DMS79 (cell line): ENCODE results near the gene SEMA3G.
A peak's percentile ranks its signal among the peaks of the same experiment; 100 is the strongest.

Experiments
- DNase-seq: peaks from one replicate; lab custom pipeline; 2025; lab: John Stamatoyannopoulos, UW

Gene SEMA3G

DNA sequence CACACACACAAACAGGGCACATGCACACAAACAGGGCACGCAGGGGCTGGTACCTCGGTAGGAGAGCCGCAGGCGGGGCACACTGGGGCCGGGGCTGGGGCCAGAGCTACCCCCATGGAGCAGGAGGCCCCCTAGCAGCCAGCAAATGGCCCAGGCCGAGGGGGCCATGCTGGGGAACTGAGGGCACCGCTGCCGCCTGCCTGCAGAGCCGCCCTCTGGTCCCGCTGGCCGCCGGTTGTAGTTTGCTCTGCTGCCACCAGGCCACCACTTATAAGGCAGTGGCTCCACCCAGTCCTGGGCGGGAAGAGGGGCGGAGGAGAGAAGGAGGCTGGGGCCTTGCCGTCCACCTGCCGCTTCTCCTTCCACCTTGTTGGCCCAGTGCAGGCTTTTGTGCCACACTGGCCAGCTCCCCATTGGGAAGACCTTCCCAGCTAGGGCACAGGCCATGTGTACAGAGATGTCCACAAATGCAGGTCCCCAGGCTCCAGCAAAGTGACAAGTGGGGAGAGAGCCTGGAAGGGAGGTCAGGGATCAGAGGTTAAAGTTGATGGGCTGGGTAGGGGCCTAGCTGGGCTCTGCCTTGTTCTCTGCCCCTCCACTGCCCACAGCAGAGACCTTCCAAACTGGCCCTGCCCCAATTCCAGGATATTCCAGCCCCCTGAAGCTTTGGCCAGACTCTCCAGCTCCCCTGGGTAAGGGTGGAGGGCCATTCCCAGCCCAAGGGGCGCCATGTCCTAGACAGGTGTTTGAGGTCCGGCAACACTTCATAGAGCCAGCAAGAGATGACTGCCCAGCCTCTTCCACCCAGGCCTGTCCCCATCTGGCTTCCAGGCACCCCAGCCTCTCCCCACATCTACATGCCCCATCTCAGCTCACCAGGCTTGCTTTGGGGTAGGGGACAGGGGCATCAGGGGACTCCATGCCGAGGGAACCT is at the start of gene SEMA3G:
Gene SEMA3G (minus strand): TSS at position 244 of the 934 bp plus-strand sequence. CDS start 76 bp downstream, at position 168.
- DNase-seq, result no peak

DNA sequence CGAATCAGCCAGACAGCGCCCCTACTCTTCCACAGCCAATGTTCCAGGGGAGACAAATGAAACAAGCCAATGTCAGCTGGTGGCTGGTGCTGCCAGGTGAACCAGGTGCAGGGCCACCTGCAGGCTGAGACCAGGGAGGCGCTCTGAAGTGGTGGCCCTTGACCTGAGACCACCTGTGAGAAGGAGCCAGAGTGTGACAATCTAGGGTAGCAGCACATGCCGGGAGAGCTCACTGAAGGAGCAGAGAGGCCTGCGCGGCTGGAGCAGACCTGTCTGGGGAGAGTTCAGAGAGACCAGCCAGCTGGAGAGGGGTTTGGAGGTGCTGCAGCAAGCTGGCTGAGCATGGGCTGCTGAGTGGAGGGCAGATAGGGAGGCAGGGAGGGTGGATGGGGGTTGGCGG is 49.5 kb upstream of the SEMA3G start:
- DNase-seq, result peak; percentile 61

DNA sequence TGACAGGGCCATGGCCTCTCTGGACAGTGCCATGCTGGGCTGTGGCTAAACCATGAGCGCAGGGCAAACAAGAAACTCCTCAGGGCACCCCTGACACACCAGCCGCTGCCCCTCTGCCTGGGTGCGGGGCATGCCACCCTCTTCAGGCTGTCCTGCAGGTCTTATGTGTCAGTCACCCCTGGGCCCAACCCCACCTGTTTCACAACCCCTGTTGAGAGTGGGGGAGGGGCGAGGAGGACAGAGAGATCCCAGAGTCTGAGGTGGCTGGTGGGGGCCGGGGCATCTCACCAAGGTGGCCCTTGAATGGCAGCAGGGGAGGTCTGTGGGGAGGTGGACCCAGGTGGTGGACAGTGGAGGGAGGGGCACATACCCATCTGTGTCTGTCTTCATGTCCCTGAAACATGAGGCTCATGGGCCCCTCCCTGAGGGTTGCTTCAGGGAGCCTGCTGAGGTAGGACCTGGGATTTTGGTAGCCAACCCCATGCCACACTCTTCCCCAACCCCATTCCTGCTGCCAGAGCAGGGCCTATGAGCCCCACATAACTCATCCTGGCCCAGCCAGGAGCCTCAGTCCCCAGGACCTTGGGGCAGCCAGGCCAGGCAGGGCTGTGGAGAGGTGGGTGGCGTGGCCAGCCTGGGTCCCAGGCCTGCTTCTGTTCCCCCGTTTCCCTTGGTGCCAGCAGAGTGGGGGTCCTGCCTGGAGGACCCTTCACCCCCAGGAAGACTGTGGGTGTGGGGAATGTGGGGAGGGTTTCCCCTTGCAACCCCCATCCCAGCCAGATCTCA is 48.5 kb upstream of the SEMA3G start:
- DNase-seq, result no peak

DNA sequence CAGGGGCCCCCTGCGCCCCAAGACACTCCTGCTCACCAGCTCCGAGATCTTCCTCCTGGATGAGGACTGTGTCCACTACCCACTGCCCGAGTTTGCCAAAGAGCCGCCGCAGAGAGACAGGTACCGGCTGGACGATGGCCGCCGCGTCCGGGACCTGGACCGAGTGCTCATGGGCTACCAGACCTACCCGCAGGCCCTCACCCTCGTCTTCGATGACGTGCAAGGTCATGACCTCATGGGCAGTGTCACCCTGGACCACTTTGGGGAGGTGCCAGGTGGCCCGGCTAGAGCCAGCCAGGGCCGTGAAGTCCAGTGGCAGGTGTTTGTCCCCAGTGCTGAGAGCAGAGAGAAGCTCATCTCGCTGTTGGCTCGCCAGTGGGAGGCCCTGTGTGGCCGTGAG is 47.2 kb upstream of the SEMA3G start:
- no peak for DNase-seq

DNA sequence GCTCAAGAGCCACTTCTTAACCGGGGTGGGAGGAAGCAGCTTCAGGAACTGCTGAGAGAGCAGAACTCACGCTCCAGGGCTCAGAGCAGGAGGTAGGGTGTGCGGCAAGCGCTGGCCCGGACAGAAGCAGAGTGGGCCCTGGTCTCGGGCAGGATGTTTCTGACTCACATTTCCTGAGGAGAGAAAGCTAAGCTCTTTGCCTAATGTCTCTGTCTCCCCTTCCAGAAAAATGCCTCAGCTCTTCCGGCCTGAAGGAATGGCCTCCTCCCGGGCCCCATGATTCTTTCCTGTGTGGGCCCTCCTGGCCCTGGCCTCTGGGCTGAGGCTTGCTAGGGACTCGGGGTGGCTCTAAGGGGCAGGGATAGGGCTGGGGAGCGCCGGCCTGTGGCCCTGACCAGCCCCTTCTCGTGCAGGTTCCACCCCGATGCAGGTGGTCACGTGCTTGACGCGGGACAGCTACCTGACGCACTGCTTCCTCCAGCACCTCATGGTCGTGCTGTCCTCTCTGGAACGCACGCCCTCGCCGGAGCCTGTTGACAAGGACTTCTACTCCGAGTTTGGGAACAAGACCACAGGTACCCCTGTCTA is 46.1 kb upstream of the SEMA3G start:
- DNase-seq, result no peak

DNA sequence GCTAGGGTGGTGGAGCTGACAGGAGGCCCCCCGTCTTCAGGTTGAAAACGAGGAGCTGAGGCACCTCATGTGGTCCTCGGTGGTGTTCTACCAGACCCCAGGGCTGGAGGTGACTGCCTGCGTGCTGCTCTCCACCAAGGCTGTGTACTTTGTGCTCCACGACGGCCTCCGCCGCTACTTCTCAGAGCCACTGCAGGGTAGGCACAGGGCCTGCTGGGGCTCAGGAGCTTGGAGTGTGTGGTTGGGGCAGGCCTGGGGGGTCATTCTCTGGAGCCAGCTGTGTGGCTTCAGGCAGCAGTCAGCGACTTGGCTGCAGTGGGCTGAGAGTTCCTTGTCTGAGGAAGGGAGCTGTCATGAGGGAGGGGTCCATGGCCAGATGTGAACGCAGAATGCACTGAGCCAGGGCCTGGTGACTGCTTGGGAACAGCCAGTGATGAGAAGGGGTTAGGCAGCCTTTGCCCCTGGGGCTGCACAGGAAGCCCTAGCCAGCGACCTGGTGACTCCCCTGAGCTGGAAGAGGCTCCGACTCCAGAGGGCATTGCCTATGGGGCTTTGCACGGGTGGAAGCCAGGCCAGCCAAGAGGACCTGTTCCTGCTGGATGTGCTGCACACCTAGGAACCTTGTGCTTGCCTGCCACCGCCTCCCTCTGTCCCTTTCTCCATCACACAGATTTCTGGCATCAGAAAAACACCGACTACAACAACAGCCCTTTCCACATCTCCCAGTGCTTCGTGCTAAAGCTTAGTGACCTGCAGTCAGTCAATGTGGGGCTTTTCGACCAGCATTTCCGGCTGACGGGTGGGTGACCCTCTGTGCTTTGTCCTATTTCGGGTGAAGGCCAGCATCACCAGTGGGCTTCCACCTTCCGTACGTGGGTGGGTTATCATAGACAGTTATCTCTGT is 45.4 kb upstream of the SEMA3G start:
- no peak for DNase-seq

DNA sequence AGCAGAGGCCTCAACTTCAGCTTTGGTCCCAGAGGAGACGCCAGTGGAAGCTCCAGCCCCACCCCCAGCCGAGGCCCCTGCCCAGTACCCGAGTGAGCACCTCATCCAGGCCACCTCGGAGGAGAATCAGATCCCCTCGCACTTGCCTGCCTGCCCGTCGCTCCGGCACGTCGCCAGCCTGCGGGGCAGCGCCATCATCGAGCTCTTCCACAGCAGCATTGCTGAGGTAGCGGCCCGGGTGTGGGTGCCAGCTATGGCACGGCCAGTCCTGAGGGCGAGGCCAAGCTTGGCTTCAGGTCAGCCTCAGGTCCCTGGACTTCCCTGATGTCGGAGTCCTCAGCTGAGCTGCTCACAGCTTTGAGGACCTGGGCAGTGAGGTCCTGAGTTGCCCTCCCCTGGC is 44.5 kb upstream of the SEMA3G start:
- DNase-seq, result no peak

DNA sequence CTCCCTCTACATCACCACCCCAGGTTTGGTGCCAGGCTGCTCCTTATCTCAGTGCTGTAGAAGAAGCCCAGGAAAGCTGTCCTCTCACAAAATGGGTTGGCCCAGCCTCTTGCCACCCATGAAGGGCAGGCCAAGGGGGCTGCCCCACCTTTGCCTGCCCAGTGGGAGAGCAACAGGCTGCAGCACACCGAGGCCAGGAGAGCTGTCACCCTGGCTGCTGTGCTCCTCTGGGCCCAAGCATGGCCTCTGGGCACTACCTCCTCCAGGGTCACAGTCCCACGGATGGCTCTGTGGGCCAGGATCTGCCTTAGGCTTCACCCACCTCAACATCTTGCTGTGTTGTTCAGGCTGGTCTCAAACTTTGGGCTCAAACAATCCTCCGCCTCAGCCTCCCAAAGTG is 43.8 kb upstream of the SEMA3G start:
- DNase-seq, result no peak

DNA sequence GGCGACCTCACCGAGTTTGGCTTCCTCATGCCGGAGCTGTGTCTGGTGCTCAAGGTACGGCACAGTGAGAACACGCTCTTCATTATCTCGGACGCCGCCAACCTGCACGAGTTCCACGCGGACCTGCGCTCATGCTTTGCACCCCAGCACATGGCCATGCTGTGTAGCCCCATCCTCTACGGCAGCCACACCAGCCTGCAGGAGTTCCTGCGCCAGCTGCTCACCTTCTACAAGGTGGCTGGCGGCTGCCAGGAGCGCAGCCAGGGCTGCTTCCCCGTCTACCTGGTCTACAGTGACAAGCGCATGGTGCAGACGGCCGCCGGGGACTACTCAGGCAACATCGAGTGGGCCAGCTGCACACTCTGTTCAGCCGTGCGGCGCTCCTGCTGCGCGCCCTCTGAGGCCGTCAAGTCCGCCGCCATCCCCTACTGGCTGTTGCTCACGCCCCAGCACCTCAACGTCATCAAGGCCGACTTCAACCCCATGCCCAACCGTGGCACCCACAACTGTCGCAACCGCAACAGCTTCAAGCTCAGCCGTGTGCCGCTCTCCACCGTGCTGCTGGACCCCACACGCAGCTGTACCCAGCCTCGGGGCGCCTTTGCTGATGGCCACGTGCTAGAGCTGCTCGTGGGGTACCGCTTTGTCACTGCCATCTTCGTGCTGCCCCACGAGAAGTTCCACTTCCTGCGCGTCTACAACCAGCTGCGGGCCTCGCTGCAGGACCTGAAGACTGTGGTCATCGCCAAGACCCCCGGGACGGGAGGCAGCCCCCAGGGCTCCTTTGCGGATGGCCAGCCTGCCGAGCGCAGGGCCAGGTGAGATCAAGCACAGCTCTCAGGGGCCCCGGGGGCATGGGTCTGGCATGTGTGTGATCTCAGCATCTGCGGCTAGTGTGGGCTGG is 43.1 kb upstream of the SEMA3G start:
- no peak for DNase-seq

DNA sequence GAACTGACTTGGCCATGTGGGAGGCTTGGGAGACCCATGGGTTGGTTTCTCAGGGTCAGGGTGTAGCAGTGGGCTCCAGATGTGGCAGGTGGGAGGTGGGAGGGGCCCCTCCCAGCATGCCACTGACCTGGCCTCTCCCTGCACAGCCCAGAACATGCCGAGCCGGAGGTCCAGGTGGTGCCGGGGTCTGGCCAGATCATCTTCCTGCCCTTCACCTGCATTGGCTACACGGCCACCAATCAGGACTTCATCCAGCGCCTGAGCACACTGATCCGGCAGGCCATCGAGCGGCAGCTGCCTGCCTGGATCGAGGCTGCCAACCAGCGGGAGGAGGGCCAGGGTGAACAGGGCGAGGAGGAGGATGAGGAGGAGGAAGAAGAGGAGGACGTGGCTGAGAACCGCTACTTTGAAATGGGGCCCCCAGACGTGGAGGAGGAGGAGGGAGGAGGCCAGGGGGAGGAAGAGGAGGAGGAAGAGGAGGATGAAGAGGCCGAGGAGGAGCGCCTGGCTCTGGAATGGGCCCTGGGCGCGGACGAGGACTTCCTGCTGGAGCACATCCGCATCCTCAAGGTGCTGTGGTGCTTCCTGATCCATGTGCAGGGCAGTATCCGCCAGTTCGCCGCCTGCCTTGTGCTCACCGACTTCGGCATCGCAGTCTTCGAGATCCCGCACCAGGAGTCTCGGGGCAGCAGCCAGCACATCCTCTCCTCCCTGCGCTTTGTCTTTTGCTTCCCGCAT is 42.3 kb upstream of the SEMA3G start:
- no peak for DNase-seq

DNA sequence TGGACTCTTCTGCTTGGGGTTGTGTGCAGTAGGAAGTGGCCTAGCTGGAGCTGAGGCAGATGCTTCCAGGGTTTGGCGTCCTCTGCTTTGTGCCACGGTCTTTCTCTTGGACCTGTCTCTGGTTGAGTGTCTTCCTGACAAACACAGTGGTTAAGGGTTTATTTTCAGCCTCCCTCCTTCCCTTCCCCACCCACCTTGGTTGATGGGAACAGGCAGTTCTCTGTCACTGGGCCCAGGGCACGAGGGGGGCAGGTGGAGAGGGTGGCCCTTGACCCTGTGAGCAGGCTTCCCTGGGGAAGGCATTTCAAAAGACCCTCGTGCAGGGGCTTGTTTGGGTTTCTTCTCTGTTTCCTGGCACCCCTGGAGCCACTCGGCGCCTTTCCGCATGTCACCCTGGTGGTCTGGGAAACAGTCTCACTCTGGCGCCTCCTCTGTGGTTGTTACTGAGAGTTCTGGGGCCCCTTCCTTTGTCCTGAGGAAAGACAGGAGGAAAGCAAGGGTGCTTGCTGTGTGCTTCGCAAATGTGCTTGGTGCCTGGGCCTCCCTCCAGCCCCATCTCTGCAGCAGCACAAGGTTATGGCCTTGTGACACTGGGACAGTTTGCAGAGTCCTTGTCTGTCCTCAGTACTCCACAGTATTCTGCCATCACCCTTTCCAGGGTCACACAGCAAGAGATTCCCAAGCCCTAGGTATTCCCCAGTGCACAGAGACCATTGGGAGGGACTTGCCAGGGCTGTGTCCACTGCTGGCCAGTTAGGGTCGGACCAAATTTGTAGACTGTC is 40.0 kb upstream of the SEMA3G start:
- no peak for DNase-seq

DNA sequence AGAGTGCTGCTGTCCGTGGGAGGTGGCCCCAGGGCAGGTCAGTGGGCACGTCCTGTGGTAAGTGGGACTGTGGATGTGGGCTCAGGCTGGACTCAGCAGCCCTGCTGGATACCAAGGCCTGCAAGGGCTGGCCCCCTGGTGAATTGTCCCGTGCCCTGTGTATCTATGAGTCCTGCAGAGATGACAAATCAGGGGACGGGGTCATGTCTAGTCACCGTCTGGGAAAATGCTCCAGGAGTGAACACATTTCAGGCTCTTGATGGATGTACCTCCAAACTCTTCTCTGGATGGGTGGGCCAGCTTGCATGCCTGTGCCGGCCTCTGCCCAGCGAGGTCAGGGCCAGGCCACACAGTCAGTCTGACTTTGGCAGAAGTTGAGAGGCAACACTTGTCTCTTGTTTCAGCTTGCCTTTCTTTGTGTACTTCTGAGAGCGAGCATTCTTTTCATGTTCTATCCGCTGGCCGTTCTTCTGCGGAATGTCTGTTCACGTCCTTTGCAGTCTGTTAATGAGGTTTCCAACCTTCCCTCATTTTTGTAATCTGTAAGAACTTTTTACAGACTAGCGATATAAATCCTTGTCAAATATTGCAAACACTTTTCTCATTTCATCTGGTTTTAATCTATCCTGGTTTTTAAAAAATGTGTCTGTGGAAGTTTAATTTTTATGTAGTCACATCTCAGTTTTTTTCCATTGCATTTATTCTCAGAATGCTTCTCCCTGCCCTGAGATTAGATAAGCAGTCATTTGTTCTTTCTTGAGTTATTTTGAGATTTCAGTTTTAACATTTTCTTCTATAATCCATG is 38.9 kb upstream of the SEMA3G start:
- no peak for DNase-seq

DNA sequence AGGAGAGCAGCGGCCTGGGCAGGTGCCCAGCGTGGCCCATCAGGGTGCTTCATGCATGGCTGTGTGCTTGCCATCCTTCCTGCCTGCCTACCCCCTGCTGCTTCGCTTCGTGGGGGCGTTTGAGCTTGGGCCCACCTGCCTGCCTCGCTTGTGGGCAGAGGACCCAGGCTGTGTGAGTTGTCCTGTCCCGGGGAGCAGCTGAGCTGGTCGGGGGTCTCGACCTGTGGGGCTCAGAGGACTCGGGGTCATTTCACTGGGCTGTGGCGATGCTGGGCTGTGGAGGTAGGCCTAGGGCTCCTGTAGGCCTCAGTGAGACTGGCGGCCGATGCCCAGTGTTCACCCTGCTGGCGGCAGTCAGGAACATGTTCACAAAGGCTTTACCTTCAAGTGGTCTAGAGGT is 38.2 kb upstream of the SEMA3G start:
- DNase-seq, result no peak

DNA sequence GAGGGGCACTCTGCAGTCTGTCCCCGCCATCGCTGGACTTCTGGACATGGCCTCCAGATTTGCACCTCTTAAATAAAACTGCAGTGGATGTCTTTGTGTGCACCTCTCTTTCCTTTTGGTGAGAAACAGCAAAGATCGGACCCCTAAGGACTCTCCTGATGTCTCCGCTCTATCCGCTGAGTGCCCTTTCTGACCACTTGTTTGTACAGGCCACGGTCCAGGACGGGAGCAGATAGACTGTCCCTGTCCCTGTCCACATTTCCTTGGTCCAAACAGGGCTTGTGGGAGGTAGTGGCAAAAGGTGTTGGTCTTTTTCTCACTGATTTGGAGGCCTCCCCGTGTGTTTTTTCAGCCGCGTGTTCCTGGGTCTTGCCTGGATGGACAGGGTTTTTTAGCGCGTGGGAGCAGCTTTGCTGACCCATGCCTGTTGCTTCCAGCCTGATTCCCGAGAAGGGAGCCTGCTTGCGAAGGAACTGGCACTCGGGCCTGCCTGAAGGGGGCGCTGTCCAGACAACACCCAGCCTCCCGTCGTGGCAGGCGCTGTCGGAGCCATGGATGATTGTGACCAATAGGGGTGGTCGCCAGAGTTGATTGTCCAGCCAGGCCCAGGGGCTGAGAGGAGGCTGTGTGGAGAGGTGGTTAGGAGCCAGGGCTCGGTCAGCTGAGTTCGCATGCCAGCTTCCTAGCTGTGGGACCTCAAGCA is 37.1 kb upstream of the SEMA3G start:
- no peak for DNase-seq

DNA sequence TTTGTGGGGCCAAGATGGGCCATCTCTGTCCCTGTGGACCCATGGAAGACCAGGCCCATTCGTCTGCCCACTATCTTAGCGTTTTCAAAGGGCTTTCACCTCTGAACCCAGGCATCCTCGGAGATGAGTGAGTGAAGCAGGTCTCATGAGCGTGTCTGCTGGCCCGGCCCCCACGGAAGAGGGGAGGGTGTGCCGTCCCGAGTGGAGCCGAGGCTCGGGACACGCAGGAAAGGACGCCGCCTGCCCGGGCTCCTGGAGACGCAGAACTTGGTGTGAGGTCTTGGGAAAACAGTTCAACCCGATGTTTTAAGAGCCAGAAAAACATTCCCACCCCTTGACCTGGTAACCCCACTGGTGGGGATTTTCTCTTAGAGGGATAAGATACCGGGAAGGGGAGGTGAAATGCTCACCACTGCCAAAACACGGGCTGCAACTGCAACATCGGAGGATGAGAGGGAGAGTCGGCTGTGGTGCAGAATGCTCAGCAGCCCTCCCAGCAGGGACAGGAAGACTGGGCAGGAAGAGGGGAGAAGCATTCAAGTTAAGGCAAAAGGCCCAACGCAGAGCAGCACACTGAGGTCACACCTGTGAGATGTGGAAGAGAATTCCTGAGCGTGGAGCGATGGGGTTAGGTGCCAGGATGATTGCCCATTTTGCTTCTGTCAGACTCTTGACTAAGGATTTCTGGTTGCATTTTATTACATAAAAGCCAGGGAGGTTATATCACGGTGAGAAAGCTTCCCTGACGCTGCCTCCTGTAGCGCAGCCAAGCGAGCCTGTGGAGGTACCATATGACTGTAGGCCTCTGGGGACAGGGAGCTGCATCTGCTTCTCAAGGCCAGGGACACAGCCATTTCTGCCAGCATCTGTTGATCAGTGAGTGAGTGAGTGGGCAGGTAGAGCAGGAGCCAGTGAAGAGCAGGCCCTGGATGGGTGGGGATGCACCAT is 36.1 kb upstream of the SEMA3G start:
- no peak for DNase-seq

DNA sequence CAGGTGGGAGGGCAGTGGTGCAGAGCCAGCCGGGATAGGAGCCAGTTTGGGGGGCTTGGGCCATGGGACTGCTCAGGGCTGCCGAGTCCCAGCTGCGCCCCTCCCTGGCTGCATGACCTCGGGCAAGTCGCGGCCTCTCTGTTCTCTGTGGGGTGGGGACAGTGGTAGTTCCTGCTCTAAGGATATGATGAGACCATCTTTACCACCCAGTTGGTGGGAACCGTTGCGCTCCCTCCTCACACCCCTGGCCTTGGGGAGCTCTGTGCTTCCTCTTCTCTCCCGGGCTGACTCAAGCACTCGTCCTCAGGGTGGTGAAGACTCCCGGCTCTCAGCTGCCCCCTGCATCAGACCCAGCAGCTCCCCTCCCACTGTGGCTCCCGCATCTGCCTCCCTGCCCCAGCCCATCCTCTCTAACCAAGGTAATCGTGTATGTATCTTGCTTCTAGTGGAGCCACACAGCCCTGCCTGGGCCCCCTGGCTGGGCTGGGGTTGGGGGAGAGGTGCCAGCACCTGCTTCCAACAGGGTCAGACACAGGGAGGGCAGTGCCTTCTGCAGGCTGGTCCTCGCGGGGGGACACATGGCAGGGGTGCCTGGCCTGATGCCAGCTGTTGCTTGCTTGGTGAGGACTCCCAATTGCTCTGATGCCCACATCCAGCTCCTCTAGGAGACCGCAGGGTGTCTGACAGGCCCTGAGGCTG is 35.1 kb upstream of the SEMA3G start:
- no peak for DNase-seq
